ENCODE measurements around the gene ZNF677. TPM values are rescaled to one million over a fixed set of nuclear protein-coding genes. Genes with fewer than 3 reads are reported as not detected.
"Not testable (repeated sequence)": the region's sequence is repeated elsewhere in the genome, so short reads cannot be mapped to it uniquely, and the experiment has no call there.

The ZNF677 gene
- polyA plus RNA-seq, 2 of the 4 experiments (the other 2 are of a cell fraction): not detected

- Histone ChIP-seq H3K4me1 (no peaks in the 10 kb centered on the region), H3K4me2 (no peak overlapping the region), H3K27ac (no peak overlapping the region), H3K4me3 (no peak overlapping the region), H3K9me3 (peaks cover 46% of the 10 kb centered on the region)
- ChIA-PET CTCF (interaction anchor here (1.6 kb wide), 1 partner anchor 91 kb away, joined by 3 read pairs; no protein-coding TSS in a partner anchor), POLR2A (no interaction called here)
- no peak for FAIRE-seq
- no peak for ATAC-seq
- DNase-seq (ENCODE audit: low read depth in 1 of 2, low spot score in 1 of 2): no peak
- WGBS (ENCODE audit: missing lambda C conversion rate): 55% methylated on average over 41 of the region's 47 CpGs
- TF ChIP-seq HDAC2 (IDR thresholded peaks at IDR 0.05): no peak
- TF ChIP-seq MAZ (IDR thresholded peaks at IDR 0.05; ENCODE audit: borderline replicate concordance, low read depth, low read length): no peak
- TF ChIP-seq ZFP36 (IDR thresholded peaks at IDR 0.05; ENCODE audit: borderline replicate concordance, partially characterized antibody): no peak
- no peak for TF ChIP-seq ELK1 (IDR thresholded peaks at IDR 0.05; ENCODE audit: low read depth, low read length)
- TF ChIP-seq CTCF (IDR thresholded peaks at IDR 0.05): no peak
- TF ChIP-seq ZNF302 (CRISPR knock-in tag; IDR thresholded peaks at IDR 0.05): no peak
- no peak for TF ChIP-seq E2F6 (IDR thresholded peaks at IDR 0.05; ENCODE audit: borderline replicate concordance, low read depth)
These were observed 36.3 kb upstream of the ZNF677 start for GRCh38 chr19:53290758-53291549.

DNA sequence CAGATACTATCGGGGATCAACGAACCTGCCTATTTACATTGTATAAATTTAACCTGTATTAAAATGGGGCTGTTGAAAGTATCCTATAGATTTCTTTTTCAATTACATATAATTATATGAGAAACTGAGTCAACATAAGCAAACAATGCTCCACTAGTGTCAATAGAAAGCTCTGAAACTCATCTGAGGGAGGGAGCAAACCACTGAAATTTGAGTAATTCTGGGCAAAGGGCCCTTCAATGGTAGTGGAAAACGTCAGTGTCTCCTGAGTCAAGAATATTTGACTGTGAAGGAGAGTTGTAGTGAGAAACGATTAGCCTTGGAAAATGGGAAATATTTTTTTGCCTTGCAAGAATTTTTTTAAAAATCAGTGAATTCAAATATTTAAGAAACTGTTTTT lies 30.4 kb upstream of the ZNF677 start:
- Histone ChIP-seq H3K9me3 (peaks cover 17% of the 10 kb centered on the region), H3K27ac (no peak overlapping the region), H3K4me2 (no peak overlapping the region), H3K4me1 (no peaks in the 10 kb centered on the region), H3K4me3 (no peak overlapping the region)
- DNase-seq (ENCODE audit: low read depth in 1 of 2, low spot score in 1 of 2) (no peak), ATAC-seq (no peak), FAIRE-seq (no peak)
- ChIA-PET POLR2A (no interaction called here), CTCF (no interaction called here)
- WGBS (ENCODE audit: missing lambda C conversion rate): 14% methylated on average over 4 of the region's 4 CpGs
- TF ChIP-seq ZNF302 (CRISPR knock-in tag; IDR thresholded peaks at IDR 0.05) (no peak), ESRRA (IDR thresholded peaks at IDR 0.05; ENCODE audit: borderline replicate concordance, low read length) (no peak)

DNA sequence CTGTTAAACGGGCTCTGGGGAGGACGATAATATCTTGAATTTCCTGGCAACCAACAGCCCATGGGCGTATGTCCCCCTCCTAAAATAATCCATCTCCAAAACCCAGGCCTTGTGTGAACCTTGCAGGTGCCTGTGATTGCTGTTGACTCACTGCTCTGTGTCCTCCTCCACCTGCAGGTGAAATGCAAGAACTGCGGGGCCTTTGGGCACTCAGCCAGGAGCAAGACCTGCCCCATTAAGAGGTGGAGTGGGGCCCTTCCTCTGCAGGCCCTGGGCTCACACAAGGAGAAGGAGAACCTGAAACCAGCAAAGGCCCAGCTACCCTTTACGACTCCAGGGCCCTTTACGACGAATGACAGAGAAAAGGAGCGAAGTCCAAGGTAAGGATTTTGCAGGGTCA lies 27.3 kb upstream of the ZNF677 start:
- FAIRE-seq, CTCF ChIA-PET: not testable (repeated sequence)
- no CpG with 5 or more reads among the region's 8 CpGs for WGBS (ENCODE audit: missing lambda C conversion rate)

GRCh38 chr19:53275480-53275879 lies 20.8 kb upstream of the ZNF677 start:
- POLR2A ChIA-PET: no interaction called here
- DNase-seq (ENCODE audit: low read depth in 1 of 2, low spot score in 1 of 2) (no peak), ATAC-seq (no peak), FAIRE-seq (peak; percentile 63)
- TF ChIP-seq CBX2 (IDR thresholded peaks at IDR 0.05; ENCODE audit: borderline replicate concordance, low read depth) (no peak), RCOR1 (IDR thresholded peaks at IDR 0.05; ENCODE audit: low read depth, low read length) (no peak), NPAS2 (CRISPR knock-in tag; IDR thresholded peaks at IDR 0.05; ENCODE audit: borderline replicate concordance) (no peak), TFCP2L1 (CRISPR knock-in tag; IDR thresholded peaks at IDR 0.05) (no peak), HOXB13 (CRISPR knock-in tag; IDR thresholded peaks at IDR 0.05; ENCODE audit: low read depth) (no peak), ZNF302 (CRISPR knock-in tag; IDR thresholded peaks at IDR 0.05) (no peak), POLR2A (IDR thresholded peaks at IDR 0.05; ENCODE audit: low read length) (no peak)
- Histone ChIP-seq H3K27ac (no peak overlapping the region), H3K4me1 (no peaks in the 10 kb centered on the region), H3K9me3 (peaks cover 26% of the 10 kb centered on the region), H3K4me2 (no peak overlapping the region), H3K4me3 (no peak overlapping the region)
- WGBS (ENCODE audit: missing lambda C conversion rate): 80% methylated on average over 2 of the region's 2 CpGs
- CTCF ChIA-PET: no interaction called here

More for the DNA sequence above, 27.3 kb upstream of the ZNF677 start:
- DNase-seq (ENCODE audit: low read depth in 1 of 2, low spot score in 1 of 2); POLR2A ChIA-PET; H3K27ac ChIP-seq; H3K4me2 ChIP-seq; H3K4me3 ChIP-seq; H3K4me1 ChIP-seq; ATAC-seq; H3K9me3 ChIP-seq: not testable (repeated sequence)

Data from A549 (cell line).